HFF-Myc (cell line): ENCODE data around the gene CXCL12.

Experiments used
- DNase-seq: peaks from one replicate; pipeline ENCODE4 v3.0.0-alpha.2; 2011; ENCODE audit warnings: low read depth; ENCODE audit errors: extremely low read depth
- H3K4me3 ChIP-seq: replicated peaks from 2 replicates; pipeline ENCODE4 v1.5.1; 2011; ENCODE audit warnings: low read depth, mild to moderate bottlenecking, control low read depth, low read length
- CTCF ChIP-seq: IDR thresholded peaks from 2 replicates; pipeline ENCODE4 v1.5.1; 2012; ENCODE audit warnings: mild to moderate bottlenecking, low read depth, low read length, control low read depth; ENCODE audit errors: missing control alignments

Gene CXCL12

GRCh38 chr10:44385026-44385695 is at the start of gene CXCL12:
TSS of gene CXCL12 (minus strand) at chr10:44385097. CDS start at chr10:44385005, 92 bp downstream.
- no peak for DNase-seq
- peak within 1 kb of the TSS; percentile 54 for H3K4me3 ChIP-seq
- no peak for TF ChIP-seq CTCF

GRCh38 chr10:44427479-44427878 is 42.6 kb upstream of the CXCL12 start:
- H3K4me3 ChIP-seq, result no peak overlapping the region
- DNase-seq, result no peak
- no peak for TF ChIP-seq CTCF

GRCh38 chr10:44427037-44427436 is 42.1 kb upstream of the CXCL12 start:
- TF ChIP-seq CTCF, result no peak
- H3K4me3 ChIP-seq, result no peak overlapping the region
- no peak for DNase-seq

GRCh38 chr10:44426247-44427034 is 41.5 kb upstream of the CXCL12 start:
- no peak for TF ChIP-seq CTCF
- no peak for DNase-seq
- no peak overlapping the region for H3K4me3 ChIP-seq

- no peak for DNase-seq
- no peak overlapping the region for H3K4me3 ChIP-seq
Measured at GRCh38 chr10:44425466-44425865, 40.6 kb upstream of the CXCL12 start.

GRCh38 chr10:44424957-44425356 is 40.1 kb upstream of the CXCL12 start:
- no peak for DNase-seq
- H3K4me3 ChIP-seq, result no peak overlapping the region
- TF ChIP-seq CTCF, result no peak

More at GRCh38 chr10:44425466-44425865, 40.6 kb upstream of the CXCL12 start:
- TF ChIP-seq CTCF, result no peak
